HepG2 (cell line): Measurements from ENCODE around the gene UBC. TPM values are rescaled to one million over a fixed set of nuclear protein-coding genes. Genes with fewer than 3 reads are reported as not detected.

Experiments
- ARID2 ChIP-seq: sonication (generic); formaldehyde crosslinking; IDR thresholded peaks from 2 replicates; pipeline ENCODE4 v1.8.1; 2022; ENCODE audit warnings: mild to moderate bottlenecking, missing genetic modification reagents, borderline replicate concordance
- DMAP1 ChIP-seq: IDR thresholded peaks from 2 replicates; pipeline ENCODE4 v1.6.1; 2016
- ETV5 ChIP-seq: IDR thresholded peaks from 2 replicates; pipeline ENCODE4 v1.6.1; 2018; ENCODE audit warnings: missing biosample characterization, missing genetic modification reagents, inconsistent platforms, borderline replicate concordance
- IKZF5 ChIP-seq: IDR thresholded peaks from 2 replicates; pipeline ENCODE4 v1.6.1; 2018; ENCODE audit warnings: missing genetic modification reagents, mild to moderate bottlenecking, missing compliant biosample characterization
- MLXIP ChIP-seq: sonication (generic); formaldehyde crosslinking; IDR thresholded peaks from 2 replicates; pipeline ENCODE4 v1.9.0; 2021; ENCODE audit warnings: missing genetic modification reagents, borderline replicate concordance
- MYPOP ChIP-seq: sonication (generic); formaldehyde crosslinking; IDR thresholded peaks from 2 replicates; pipeline ENCODE4 v1.8.1; 2023; ENCODE audit warnings: mild to moderate bottlenecking, moderate library complexity, missing genetic modification reagents
- PBX3 ChIP-seq: sonication (generic); formaldehyde crosslinking; IDR thresholded peaks from 2 replicates; pipeline ENCODE4 v1.8.1; 2023; ENCODE audit warnings: missing genetic modification reagents, inconsistent platforms, borderline replicate concordance
- ZNF160 ChIP-seq: sonication (generic); formaldehyde crosslinking; IDR thresholded peaks from 2 replicates; pipeline ENCODE4 v1.8.0; 2022; ENCODE audit warnings: mild to moderate bottlenecking, inconsistent platforms, missing genetic modification reagents
- ZNF24 ChIP-seq: fragments of 450-650 bp; IDR thresholded peaks from 2 replicates; pipeline ENCODE4 v1.6.1; 2017; ENCODE audit warnings: antibody characterized with exemption, mild to moderate bottlenecking
- ZNF362 ChIP-seq: sonication (generic); formaldehyde crosslinking; IDR thresholded peaks from 2 replicates; pipeline ENCODE4 v1.4.0; 2020; ENCODE audit warnings: missing genetic modification reagents, mild to moderate bottlenecking, borderline replicate concordance
- ZNF780A ChIP-seq: sonication (generic); formaldehyde crosslinking; IDR thresholded peaks from 2 replicates; pipeline ENCODE4 v1.8.0; 2022; ENCODE audit warnings: mild to moderate bottlenecking, missing genetic modification reagents, moderate library complexity
- polyA plus RNA-seq, 8 experiments: library from polyadenylated mRNA; depleted of rRNA in 3 of 8; stranded (reverse) in 7 of 8; unstranded in 1 of 8; fragments of >200 nt; fragmentation: Illumina TruSeq in 4 of 8; extraction: Trizol in 4 of 8; gene quantifications; 2 replicates each; pipeline versions ENCODE4 v1.2.1 to v1.2.3, GENCODE V29; 2011 to 2016; ENCODE audit warnings: low read depth in 4 of 8, missing spikeins in 1 of 8, mixed read lengths in 1 of 8; ENCODE audit not compliant: insufficient read depth in 1 of 8
- total RNA-seq, 5 experiments: library from RNA; depleted of rRNA; stranded (reverse); fragments of >200 nt; fragmentation: Illumina TruSeq; extraction: Trizol; gene quantifications; 2 replicates each; pipeline ENCODE4 v1.2.3, GENCODE V29; 2016; ENCODE audit warnings: low read depth in 1 of 5

UBC gene
- total and polyA plus RNA-seq, 2 of the 13 experiments (the other 11 are each of a cell fraction or from before 2014, with no cell fraction given), result 805 to 1,432 TPM

GRCh38 chr12:124914392-124915238, at the start of gene UBC (continued):
- TF ChIP-seq MLXIP (CRISPR knock-in tag) (no peak), PBX3 (no peak; the same call in 1 of the 2 replicates), IKZF5 (peak; percentile 86), ZNF362 (CRISPR knock-in tag) (peak; percentile 81), ZNF780A (CRISPR knock-in tag) (peak; percentile 85), DMAP1 (CRISPR knock-in tag) (peak; percentile 97), ARID2 (no peak; the same call in 1 of the 2 replicates), MYPOP (CRISPR knock-in tag) (peak; percentile 58), ZNF160 (CRISPR knock-in tag) (no peak; the same call in 1 of the 2 replicates), ZNF24 (peak; percentile 54; the same call in 1 of the 2 replicates), ETV5 (CRISPR knock-in tag) (peak; percentile 65; the same call in 1 of the 2 replicates)
